IMR-90 (cell line): ENCODE results near the gene ORAI3. TPM values are rescaled to one million over a fixed set of nuclear protein-coding genes. Genes with fewer than 3 reads are reported as not detected.

Experiments used
- ATAC-seq: fragments of 200-7000 bp; cut with Tn5 transposase; 2 replicates; pipeline ENCODE4 v1.9.1; 2020; ENCODE audit warnings: low read depth, mild to moderate bottlenecking, moderate library complexity
- BruUV-seq: library from RNA; stranded (reverse); fragments of 400-500 nt; replicated peaks from 2 replicates; lab custom pipeline; 2021; lab: Mats Ljungman, UMichigan
- CTCF ChIA-PET: fragments of 300-600 bp; formaldehyde crosslinking; extraction: SDS; loops from one replicate; lab custom pipeline; 2021; ENCODE audit warnings: antibody characterized with exemption; lab: Yijun Ruan, JAX
- POLR2A ChIA-PET: fragments of 300-600 bp; sonication (Branson Sonifier 250); formaldehyde crosslinking; loops from one replicate; lab custom pipeline; 2022; ENCODE audit warnings: antibody characterized with exemption; ENCODE audit not compliant: unreplicated experiment; lab: Charles Lee
- DNase-seq: peaks from one replicate; pipeline ENCODE4 v3.0.0; 2013
- H2AFZ ChIP-seq: replicated peaks from 2 replicates; pipeline ENCODE3; 2013; ENCODE audit warnings: low read length, mild to moderate bottlenecking; ENCODE audit not compliant: poor library complexity
- H2AK5ac ChIP-seq: 2 replicates; pipeline ENCODE4 v1.6.1; 2013; ENCODE audit warnings: low read depth, low read length, inconsistent platforms
- H2AK9ac ChIP-seq: replicated peaks from 2 replicates; pipeline ENCODE3; 2013; ENCODE audit warnings: mild to moderate bottlenecking, low read depth, low read length, moderate library complexity; ENCODE audit not compliant: poor library complexity
- H2BK120ac ChIP-seq: 2 replicates; pipeline ENCODE4 v1.6.1; 2013; ENCODE audit warnings: low read depth, low read length, inconsistent platforms
- H2BK15ac ChIP-seq: 3 replicates; pipeline ENCODE4 v1.6.1; 2013; ENCODE audit warnings: low read depth, low read length, inconsistent platforms
- H2BK20ac ChIP-seq: 2 replicates; pipeline ENCODE4 v1.6.1; 2013; ENCODE audit warnings: low read depth, mild to moderate bottlenecking, inconsistent platforms, low read length, moderate library complexity
- H2BK5ac ChIP-seq: 2 replicates; pipeline ENCODE4 v1.6.1; 2013; ENCODE audit warnings: mild to moderate bottlenecking, low read depth, low read length, inconsistent platforms; ENCODE audit not compliant: poor library complexity, severe bottlenecking
- H3K14ac ChIP-seq: replicated peaks from 2 replicates; pipeline ENCODE4 v1.6.1; 2013; ENCODE audit warnings: low read depth, low read length, inconsistent platforms
- H3K18ac ChIP-seq: 2 replicates; pipeline ENCODE4 v1.6.1; 2013; ENCODE audit warnings: low read depth, low read length, control low read depth
- H3K23ac ChIP-seq: 2 replicates; pipeline ENCODE4 v1.6.1; 2013; ENCODE audit warnings: low read depth, low read length, inconsistent platforms
- H3K27ac ChIP-seq: 2 replicates; pipeline ENCODE4 v1.5.1; 2013; ENCODE audit warnings: mild to moderate bottlenecking, control low read depth, low read length; ENCODE audit not compliant: insufficient read depth
- H3K27me3 ChIP-seq: 2 replicates; pipeline ENCODE4 v1.6.1; 2013; ENCODE audit warnings: low read length; ENCODE audit not compliant: control insufficient read depth, insufficient read depth
- H3K36me3 ChIP-seq: 2 replicates; pipeline ENCODE4 v1.6.1; 2013; ENCODE audit warnings: low read length, mixed read lengths; ENCODE audit not compliant: control insufficient read depth, insufficient read depth
- H3K4ac ChIP-seq: 2 replicates; pipeline ENCODE4 v1.6.1; 2013; ENCODE audit warnings: low read depth, low read length, inconsistent platforms
- H3K4me1 ChIP-seq: 2 replicates; pipeline ENCODE4 v1.6.1; 2013; ENCODE audit warnings: low read length, mixed read lengths; ENCODE audit not compliant: control insufficient read depth, insufficient read depth
- H3K4me2 ChIP-seq: 2 replicates; pipeline ENCODE4 v1.6.1; 2013; ENCODE audit warnings: low read depth, mild to moderate bottlenecking, control low read depth, low read length, moderate library complexity
- H3K4me3 ChIP-seq: 2 replicates; pipeline ENCODE4 v1.5.1; 2013; ENCODE audit warnings: low read depth, mild to moderate bottlenecking, control low read depth, low read length, moderate library complexity; ENCODE audit not compliant: insufficient read depth
- H3K56ac ChIP-seq: 2 replicates; pipeline ENCODE4 v1.6.1; 2013; ENCODE audit warnings: low read length, inconsistent platforms; ENCODE audit not compliant: insufficient read depth; ENCODE audit errors: extremely low read depth
- H3K79me1 ChIP-seq, 2 experiments: 2 replicates each; pipeline ENCODE4 v1.6.1; 2013; ENCODE audit warnings: low read length in 2 of 2, inconsistent platforms in 1 of 2, low read depth in 1 of 2
- H3K9ac ChIP-seq: 2 replicates; pipeline ENCODE4 v1.6.1; 2013; ENCODE audit warnings: low read depth, low read length, control low read depth
- H3K9me1 ChIP-seq: 2 replicates; pipeline ENCODE4 v1.6.1; 2013; ENCODE audit warnings: low read length, inconsistent platforms; ENCODE audit not compliant: insufficient read depth
- H3K9me3 ChIP-seq: 2 replicates; pipeline ENCODE4 v1.6.1; 2013; ENCODE audit warnings: low read length; ENCODE audit not compliant: control insufficient read depth, insufficient read depth
- H4K20me1 ChIP-seq: 2 replicates; pipeline ENCODE4 v1.6.1; 2013; ENCODE audit warnings: low read length, inconsistent platforms; ENCODE audit not compliant: insufficient read depth
- H4K5ac ChIP-seq: 2 replicates; pipeline ENCODE4 v1.6.1; 2013; ENCODE audit warnings: mild to moderate bottlenecking, low read depth, low read length, control low read depth
- H4K8ac ChIP-seq, 2 experiments: 2 replicates each; pipeline ENCODE4 v1.6.1; 2013; ENCODE audit warnings: low read depth in 2 of 2, low read length in 2 of 2, control low read depth in 1 of 2, inconsistent platforms in 1 of 2
- H4K91ac ChIP-seq: 2 replicates; pipeline ENCODE4 v1.6.1; 2013; ENCODE audit warnings: low read depth, low read length, inconsistent platforms; ENCODE audit not compliant: insufficient read depth
- BHLHE40 ChIP-seq: fragments of 150-350 bp; IDR thresholded peaks from 2 replicates; pipeline ENCODE4 v1.6.1; 2016; ENCODE audit warnings: mild to moderate bottlenecking, low read depth, low read length
- CEBPB ChIP-seq: IDR thresholded peaks from 2 replicates; pipeline ENCODE4 v1.6.1; 2012; ENCODE audit warnings: low read depth, low read length, improper control_type of control experiment
- CTCF ChIP-seq: conservative IDR thresholded peaks from 2 replicates; pipeline ENCODE4 v1.5.1; 2012; ENCODE audit warnings: mild to moderate bottlenecking, low read depth, low read length, improper control_type of control experiment
- MAFK ChIP-seq: IDR thresholded peaks from 2 replicates; pipeline ENCODE4 v1.6.1; 2012; ENCODE audit warnings: low read depth, low read length, improper control_type of control experiment
- MXI1 ChIP-seq: IDR thresholded peaks from 2 replicates; pipeline ENCODE4 v1.6.1; 2012; ENCODE audit warnings: low read depth, mild to moderate bottlenecking, low read length, moderate library complexity, borderline replicate concordance
- NFE2L2 ChIP-seq: fragments of 150-350 bp; IDR thresholded peaks from 2 replicates; pipeline ENCODE4 v1.6.1; 2016; ENCODE audit warnings: low read depth, mild to moderate bottlenecking, low read length
- USF2 ChIP-seq: fragments of 150-350 bp; IDR thresholded peaks from 2 replicates; pipeline ENCODE4 v1.6.1; 2017; ENCODE audit warnings: mild to moderate bottlenecking, antibody characterized with exemption, low read length, low read depth
- WGBS, 2 experiments: methylation state at CpG; one replicate each; pipeline versions ENCODE4 v1.1.5 to v1.1.7; 2013; ENCODE audit warnings: missing lambda C conversion rate in 2 of 2; ENCODE audit not compliant: insufficient read length in 1 of 2; ENCODE audit errors: extremely low coverage in 2 of 2; 5-methylcytosine and 5-hydroxymethylcytosine counted together
- dilution Hi-C: fragments of 300-500 bp; cut with HindIII; formaldehyde crosslinking; loops from one replicate; pipeline ENCODE4 v1.14.3; 2018; ENCODE audit warnings: low sequenced_read_pairs; ENCODE audit not compliant: unreplicated experiment
- in situ Hi-C: fragments of 300-500 bp; cut with MboI; formaldehyde crosslinking; loops from 3 replicates; pipeline ENCODE4 v1.14.3; 2019; ENCODE audit warnings: low sequenced_read_pairs, inconsistent platforms, mixed read lengths
- intact Hi-C: fragments of 100-400 bp; cut with micrococcal nuclease; formaldehyde crosslinking; loops from 2 replicates; pipeline ENCODE4 v1.10.0; 2022
- polyA plus RNA-seq, 3 experiments: library from polyadenylated mRNA; depleted of rRNA; stranded (reverse); fragments of >200 nt; gene quantifications; 2 replicates each; pipeline ENCODE4 v1.2.3, GENCODE V29; 2012; ENCODE audit warnings: low replicate concordance in 1 of 3
- total RNA-seq: library from RNA; depleted of rRNA; stranded (reverse); fragments of >200 nt; gene quantifications from 2 replicates; pipeline ENCODE4 v1.2.3, GENCODE V29; 2012

ORAI3 gene
- total and polyA plus RNA-seq, 2 of the 4 experiments (the other 2 are of a cell fraction): 6.8 to 16.9 TPM

- H3K9ac ChIP-seq: no peak overlapping the region
These were observed 47.1 kb downstream of the ORAI3 start for GRCh38 chr16:30995927-30996323.

More at GRCh38 chr16:30995927-30996323, 47.1 kb downstream of the ORAI3 start:
- Histone ChIP-seq H4K20me1 (no peaks in the 10 kb centered on the region), H3K23ac (no peak overlapping the region), H3K4me2 (no peak overlapping the region), H2AK9ac (peak overlapping the region; percentile 6), H4K8ac (peak overlapping the region; percentile 94 to 99; a peak in 3 of 4 replicates), H3K14ac (no peak overlapping the region), H3K9me3 (no peaks in the 10 kb centered on the region), H3K27me3 (no peaks in the 10 kb centered on the region), H3K4me1 (peaks cover 27% of the 10 kb centered on the region), H3K4ac (peak overlapping the region; percentile 46; the same call in 1 of the 2 replicates), H2BK15ac (no peak overlapping the region; the same call in 2 of the 3 replicates), H4K5ac (no peak overlapping the region), H3K9me1 (peaks cover 18% of the 10 kb centered on the region), H3K36me3 (peaks cover 4% of the 10 kb centered on the region; the same call in 1 of the 2 replicates), H3K18ac (no peak overlapping the region), H2BK120ac (peak overlapping the region; percentile 3; the same call in 1 of the 2 replicates), H2BK20ac (0 out of 2 replicates have a peak overlapping the region, but pooled peaks have one; percentile 10), H3K79me1 (peaks cover 0 to 18% of the 10 kb centered on the region in 2 experiments; a peak in 1 of 4 replicates), H4K91ac (no peak overlapping the region), H3K56ac (no peak overlapping the region), H3K27ac (no peak overlapping the region), H2AK5ac (0 out of 2 replicates have a peak overlapping the region, but pooled peaks have one; percentile 13), H3K4me3 (no peak overlapping the region), H2AFZ (peak overlapping the region; percentile 13), H2BK5ac (no peak overlapping the region)
- dilution Hi-C loops (no loop called here), in situ Hi-C loops (loop anchor here (10.0 to 25.0 kb wide), 2 partner anchors 449 to 716 kb away; partner anchors contain the start of gene ZNF843), intact Hi-C loops (loop anchor here (5.0 kb wide), 1 partner anchor 76 kb away; the partner anchor contains the start of genes ZNF646 and ZNF668)
- TF ChIP-seq NFE2L2 (no peak), BHLHE40 (no peak), CTCF (no peak), MAFK (no peak), MXI1 (no peak), CEBPB (no peak), USF2 (no peak)
- BruUV-seq: no TSS peak
- WGBS, 2 experiments: 82% methylated on average over 2 of the region's 11 CpGs; no CpG with 5 or more reads in 1 of the 2 experiments
- ATAC-seq (no peak), DNase-seq (no peak)
- ChIA-PET POLR2A (no interaction called here), CTCF (no interaction called here)
